Activated CD4-positive, alpha-beta memory T cell treated with anti-CD3 and anti-CD28 coated beads, Interleukin-2, amount 10 ng/mL, durations not matched to agents 7 days and 5 days (primary cell): ENCODE measurements around the gene NT5C1A. TPM values are rescaled to one million over a fixed set of nuclear protein-coding genes. Genes with fewer than 3 reads are reported as not detected.

Experiments
- CTCF ChIA-PET: fragments of 350-600 bp; sonication (Branson Sonifier 250); formaldehyde crosslinking; loops from one replicate; lab custom pipeline; 2021; ENCODE audit warnings: antibody characterized with exemption, inconsistent platforms; lab: Charles Lee
- POLR2A ChIA-PET: fragments of 350-600 bp; sonication (Branson Sonifier 250); formaldehyde crosslinking; loops from one replicate; lab custom pipeline; 2021; ENCODE audit warnings: antibody characterized with exemption; lab: Charles Lee
- DNase-seq: peaks from one replicate; pipeline ENCODE4 v3.0.0-alpha.2; 2020
- H3K27ac Mint-ChIP-seq: one replicate; pipeline ENCODE4 v1.8.0; 2021; ENCODE audit warnings: mild to moderate bottlenecking, mixed read lengths
- H3K27me3 Mint-ChIP-seq: one replicate; pipeline ENCODE4 v1.8.0; 2021; ENCODE audit warnings: mixed read lengths
- H3K36me3 Mint-ChIP-seq: one replicate; pipeline ENCODE4 v1.8.0; 2021; ENCODE audit warnings: low read depth, mixed read lengths
- H3K4me1 Mint-ChIP-seq: one replicate; pipeline ENCODE4 v1.8.0; 2021; ENCODE audit warnings: mixed read lengths
- H3K4me3 Mint-ChIP-seq: one replicate; pipeline ENCODE4 v1.8.0; 2021; ENCODE audit warnings: mild to moderate bottlenecking, mixed read lengths
- H3K9me3 Mint-ChIP-seq: one replicate; pipeline ENCODE4 v1.8.0; 2021; ENCODE audit warnings: mixed read lengths
- total RNA-seq, 2 experiments: library from RNA; stranded (reverse); gene quantifications; one replicate each; pipeline ENCODE4 v1.2.3, GENCODE V29; 2021

The NT5C1A gene
- total RNA-seq, 2 experiments from 2014 or later, result not detected

- Mint-ChIP-seq H3K27ac (no peak overlapping the region), H3K4me3 (no peak overlapping the region), H3K27me3 (peaks cover 46% of the 10 kb centered on the region), H3K4me1 (peaks cover 24% of the 10 kb centered on the region), H3K9me3 (no peaks in the 10 kb centered on the region), H3K36me3 (no peaks in the 10 kb centered on the region)
- POLR2A ChIA-PET, result no interaction called here
- CTCF ChIA-PET, result no interaction called here
- DNase-seq, result no peak
Measured at GRCh38 chr1:39687243-39687642, 15.3 kb upstream of the NT5C1A start.

DNA sequence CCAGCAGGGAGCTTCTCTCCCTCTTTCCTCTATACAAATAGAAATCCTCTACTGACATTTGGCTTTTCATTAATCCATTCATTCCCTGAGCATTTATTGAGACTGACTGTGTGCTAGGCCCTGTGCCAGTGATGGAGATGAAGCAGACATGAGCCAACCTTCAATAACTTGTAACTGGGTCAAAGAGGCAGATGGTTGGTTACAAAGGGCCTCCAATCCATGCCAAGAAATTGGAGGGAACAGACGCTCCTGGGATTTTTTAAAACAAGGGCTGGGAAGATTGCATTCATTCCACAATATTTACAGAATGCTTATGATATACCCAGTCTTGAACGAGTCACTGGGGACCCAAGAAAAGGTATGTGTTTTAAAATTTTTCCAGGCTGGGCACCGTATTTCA, 13.2 kb upstream of the NT5C1A start:
- H3K27me3 Mint-ChIP-seq, result peaks cover 44% of the 10 kb centered on the region

GRCh38 chr1:39684313-39684664, 12.4 kb upstream of the NT5C1A start:
- POLR2A ChIA-PET, result interaction anchor here (1.4 to 1.9 kb wide), 2 partner anchors 13 to 15 kb away, joined by 4 to 6 read pairs; partner anchors contain the start of gene NT5C1A
- Mint-ChIP-seq H3K27ac (no peak overlapping the region), H3K4me1 (peaks cover 12% of the 10 kb centered on the region), H3K4me3 (no peak overlapping the region), H3K27me3 (peaks cover 40% of the 10 kb centered on the region), H3K36me3 (no peaks in the 10 kb centered on the region), H3K9me3 (no peaks in the 10 kb centered on the region)
- CTCF ChIA-PET, result interaction anchor here (0.6 to 1.8 kb wide), 2 partner anchors 26 to 199 kb away, joined by 3 to 5 read pairs; no protein-coding TSS in a partner anchor
- DNase-seq, result no peak

More for the DNA sequence above, 13.2 kb upstream of the NT5C1A start:
- no peak for DNase-seq
- Mint-ChIP-seq H3K4me3 (no peak overlapping the region), H3K36me3 (no peaks in the 10 kb centered on the region), H3K27ac (no peak overlapping the region), H3K9me3 (no peaks in the 10 kb centered on the region), H3K4me1 (peaks cover 18% of the 10 kb centered on the region)
- POLR2A ChIA-PET, result interaction anchor here (1.9 kb wide), 1 partner anchor 14 kb away, joined by 6 read pairs; the partner anchor contains the start of gene NT5C1A
- CTCF ChIA-PET, result interaction anchor here (1.8 kb wide), 1 partner anchor 27 kb away, joined by 5 read pairs; no protein-coding TSS in a partner anchor

DNA sequence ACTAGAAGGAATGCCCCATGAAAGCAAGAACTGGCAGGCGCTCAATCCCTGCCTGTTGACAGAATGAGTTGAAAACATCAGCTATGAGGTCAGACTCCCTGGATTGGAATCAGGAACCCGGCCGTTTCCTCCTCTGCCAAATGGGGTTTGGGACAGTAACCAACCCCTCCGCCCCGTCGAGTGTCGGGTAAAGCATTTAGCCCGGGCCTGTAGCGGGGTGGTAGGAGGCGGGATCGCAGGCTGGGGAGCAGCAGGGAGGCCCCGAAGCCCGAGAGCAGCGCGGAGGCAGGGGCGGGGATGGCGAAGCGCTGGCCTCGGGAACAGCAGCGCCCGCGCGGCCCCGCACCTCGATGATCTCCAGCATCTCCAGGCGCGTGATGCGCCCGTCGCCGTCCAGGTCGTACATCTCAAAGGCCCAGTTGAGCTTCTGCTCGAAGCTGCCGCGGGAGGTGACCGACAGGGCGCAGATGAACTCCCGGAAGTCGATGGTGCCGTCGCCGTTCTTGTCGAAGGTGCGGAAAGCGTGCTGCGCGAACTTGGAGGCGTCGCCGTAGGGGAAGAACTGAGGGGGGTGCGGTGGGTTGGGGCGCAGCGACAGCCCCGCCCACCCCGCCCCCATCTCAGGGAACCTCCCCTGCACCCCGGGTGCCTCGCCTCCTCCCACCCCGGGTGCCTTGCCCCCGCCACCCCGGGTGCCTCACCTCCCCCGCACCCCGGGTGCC, 11.8 kb upstream of the NT5C1A start:
- Mint-ChIP-seq H3K4me1 (peaks cover 12% of the 10 kb centered on the region), H3K9me3 (no peaks in the 10 kb centered on the region), H3K27ac (no peak overlapping the region), H3K27me3 (peaks cover 39% of the 10 kb centered on the region), H3K4me3 (no peak overlapping the region), H3K36me3 (no peaks in the 10 kb centered on the region)
- CTCF ChIA-PET, result no interaction called here
- POLR2A ChIA-PET, result interaction anchor here (1.4 to 1.9 kb wide), 2 partner anchors 12 to 14 kb away, joined by 4 to 6 read pairs; partner anchors contain the start of gene NT5C1A
- peak; percentile 45 for DNase-seq

DNA sequence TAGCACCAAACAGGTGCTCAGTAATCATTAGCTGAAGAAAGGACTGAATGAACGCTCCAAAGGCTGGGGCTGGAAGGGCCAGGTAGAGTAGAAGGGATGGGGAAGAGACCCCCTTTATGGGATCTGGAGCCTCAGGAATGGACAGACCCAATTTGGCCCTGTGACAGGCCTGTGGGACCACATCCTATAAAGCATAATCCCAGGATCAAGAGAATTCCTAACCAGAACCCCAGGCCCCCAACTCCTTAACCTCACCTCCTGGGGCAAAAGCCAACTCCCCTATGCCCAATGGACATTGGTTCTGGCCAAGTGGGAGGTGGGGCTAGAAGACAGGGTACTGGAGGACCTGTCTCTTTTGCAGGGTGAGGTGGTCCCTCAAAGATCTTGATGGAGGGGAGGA, 10.1 kb upstream of the NT5C1A start:
- POLR2A ChIA-PET, result interaction anchor here (0.9 to 1.9 kb wide), 3 partner anchors 9 to 38 kb away, joined by 3 to 4 read pairs (median 3); partner anchors contain the start of genes HPCAL4 and NT5C1A
- no peak overlapping the region for H3K27ac Mint-ChIP-seq
- CTCF ChIA-PET, result interaction anchor here (1.4 to 17.8 kb wide), 3 partner anchors 9 to 26 kb away, joined by 4 to 202 read pairs (median 5); no protein-coding TSS in a partner anchor
- H3K4me3 Mint-ChIP-seq, result no peak overlapping the region
- no peak for DNase-seq
- H3K27me3 Mint-ChIP-seq, result peaks cover 28% of the 10 kb centered on the region
- H3K4me1 Mint-ChIP-seq, result peaks cover 12% of the 10 kb centered on the region
- no peaks in the 10 kb centered on the region for H3K9me3 Mint-ChIP-seq
- no peaks in the 10 kb centered on the region for H3K36me3 Mint-ChIP-seq

DNA sequence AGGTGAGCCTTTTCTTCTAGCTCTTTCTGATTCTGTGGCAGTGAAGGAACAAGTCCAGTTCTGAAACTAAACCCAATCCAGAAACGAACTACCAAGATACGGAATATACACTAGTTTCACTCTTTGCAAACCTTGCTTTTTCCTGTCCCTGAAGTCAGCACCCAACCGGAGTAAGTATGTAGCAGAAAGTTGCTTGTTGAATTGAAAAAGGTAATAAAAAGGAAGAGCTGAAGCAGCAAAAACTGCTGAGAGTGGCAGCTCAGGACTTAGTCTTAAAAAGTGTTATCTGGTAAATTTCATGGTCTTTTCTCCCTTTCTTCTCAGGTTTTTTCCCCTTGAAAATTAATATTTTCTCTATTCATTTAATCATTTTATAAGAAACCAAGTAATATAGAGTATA, 9.4 kb upstream of the NT5C1A start:
- H3K9me3 Mint-ChIP-seq, result no peaks in the 10 kb centered on the region
- no peak for DNase-seq
- H3K36me3 Mint-ChIP-seq, result no peaks in the 10 kb centered on the region
- H3K4me1 Mint-ChIP-seq, result peaks cover 12% of the 10 kb centered on the region
- no peak overlapping the region for H3K4me3 Mint-ChIP-seq
- no peak overlapping the region for H3K27ac Mint-ChIP-seq
- POLR2A ChIA-PET, result interaction anchor here (0.9 to 1.9 kb wide), 3 partner anchors 10 to 39 kb away, joined by 3 to 4 read pairs (median 3); partner anchors contain the start of genes HPCAL4 and NT5C1A
- H3K27me3 Mint-ChIP-seq, result peaks cover 26% of the 10 kb centered on the region
- CTCF ChIA-PET, result interaction anchor here (0.9 to 17.8 kb wide), 4 partner anchors 8 to 25 kb away, joined by 3 to 202 read pairs (median 4); no protein-coding TSS in a partner anchor

GRCh38 chr1:39680751-39681150, 8.8 kb upstream of the NT5C1A start:
- CTCF ChIA-PET, result interaction anchor here (0.6 to 17.8 kb wide), 5 partner anchors 8 to 1113 kb away, joined by 3 to 202 read pairs (median 4); no protein-coding TSS in a partner anchor
- peaks cover 12% of the 10 kb centered on the region for H3K4me1 Mint-ChIP-seq
- no peak overlapping the region for H3K4me3 Mint-ChIP-seq
- no peaks in the 10 kb centered on the region for H3K9me3 Mint-ChIP-seq
- DNase-seq, result no peak
- H3K27ac Mint-ChIP-seq, result no peak overlapping the region
- H3K27me3 Mint-ChIP-seq, result peaks cover 25% of the 10 kb centered on the region
- H3K36me3 Mint-ChIP-seq, result no peaks in the 10 kb centered on the region
- POLR2A ChIA-PET, result interaction anchor here (1.1 to 1.9 kb wide), 2 partner anchors 9 to 40 kb away, joined by 3 to 4 read pairs; partner anchors contain the start of gene NT5C1A

GRCh38 chr1:39679821-39680220, 7.9 kb upstream of the NT5C1A start:
- ChIA-PET CTCF (interaction anchor here (17.8 kb wide), 1 partner anchor 23 kb away, joined by 202 read pairs; no protein-coding TSS in a partner anchor), POLR2A (no interaction called here)
- H3K27ac Mint-ChIP-seq, result no peak overlapping the region
- H3K4me1 Mint-ChIP-seq, result peaks cover 12% of the 10 kb centered on the region
- H3K4me3 Mint-ChIP-seq, result no peak overlapping the region
- H3K36me3 Mint-ChIP-seq, result no peaks in the 10 kb centered on the region
- H3K27me3 Mint-ChIP-seq, result peaks cover 22% of the 10 kb centered on the region
- DNase-seq, result no peak
- no peaks in the 10 kb centered on the region for H3K9me3 Mint-ChIP-seq

GRCh38 chr1:39678889-39679288, 7.0 kb upstream of the NT5C1A start:
- H3K9me3 Mint-ChIP-seq, result no peaks in the 10 kb centered on the region
- POLR2A ChIA-PET, result no interaction called here
- H3K27me3 Mint-ChIP-seq, result peaks cover 20% of the 10 kb centered on the region
- CTCF ChIA-PET, result interaction anchor here (0.9 to 17.8 kb wide), 2 partner anchors 13 to 23 kb away, joined by 3 to 202 read pairs; no protein-coding TSS in a partner anchor
- no peak overlapping the region for H3K27ac Mint-ChIP-seq
- no peak for DNase-seq
- H3K4me1 Mint-ChIP-seq, result peaks cover 8% of the 10 kb centered on the region
- no peaks in the 10 kb centered on the region for H3K36me3 Mint-ChIP-seq
- H3K4me3 Mint-ChIP-seq, result no peak overlapping the region

DNA sequence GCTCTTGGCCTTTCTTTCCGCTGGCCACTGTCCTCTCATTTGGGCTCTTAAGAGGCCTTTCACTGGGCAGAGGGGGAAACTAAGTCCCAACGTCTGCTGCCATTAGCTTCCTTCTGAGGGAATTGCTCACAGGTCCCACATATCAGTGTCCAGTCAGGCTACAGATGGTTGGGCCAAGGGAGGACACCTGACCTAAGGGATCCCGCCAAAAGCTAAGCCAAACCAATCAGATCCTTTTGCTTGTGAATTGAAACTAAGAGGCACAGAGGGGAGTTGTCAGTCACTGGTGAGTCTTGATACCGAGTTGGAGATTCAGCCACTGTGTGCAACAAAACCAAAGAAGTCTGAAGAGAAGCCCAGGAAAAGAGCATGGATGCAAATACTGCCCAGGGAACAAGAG, 5.7 kb upstream of the NT5C1A start:
- POLR2A ChIA-PET, result interaction anchor here (0.9 kb wide), 2 partner anchors 13 to 59 kb away, joined by 3 read pairs; partner anchors contain the start of gene HPCAL4
- CTCF ChIA-PET, result interaction anchor here (17.8 kb wide), 1 partner anchor 21 kb away, joined by 202 read pairs; no protein-coding TSS in a partner anchor
- Mint-ChIP-seq H3K4me1 (peaks cover 8% of the 10 kb centered on the region), H3K4me3 (no peak overlapping the region), H3K27me3 (peaks cover 18% of the 10 kb centered on the region), H3K9me3 (no peaks in the 10 kb centered on the region), H3K27ac (no peak overlapping the region), H3K36me3 (no peaks in the 10 kb centered on the region)
- DNase-seq, result no peak

DNA sequence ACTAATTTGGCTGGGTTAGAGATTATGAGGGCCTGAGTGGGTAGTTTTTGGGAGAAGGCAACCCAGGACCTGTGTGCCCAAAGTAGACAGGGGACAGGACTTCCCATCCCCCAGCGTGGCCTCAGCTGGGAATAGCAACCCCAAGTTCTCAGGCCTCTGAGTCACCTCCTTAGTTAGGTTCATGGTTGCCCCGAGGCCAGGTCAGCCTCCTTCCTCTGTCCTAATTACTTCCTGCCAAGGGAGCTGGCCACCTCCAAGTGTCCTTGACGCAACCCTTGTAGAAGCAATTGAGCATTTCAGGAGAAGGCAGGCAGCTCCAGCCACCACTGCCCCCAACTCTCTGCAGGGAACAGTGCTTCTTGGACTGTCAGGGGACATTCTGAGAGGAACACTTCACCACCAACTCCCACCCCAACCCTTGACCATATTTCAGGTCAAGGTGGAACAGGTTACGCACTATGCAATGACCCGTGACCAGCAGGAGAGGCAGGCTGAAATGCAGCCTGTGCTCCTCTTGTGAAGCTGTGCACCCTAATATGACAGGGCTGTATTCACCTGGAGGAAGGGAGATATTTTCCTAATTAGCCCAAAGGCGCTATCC, 5.1 kb upstream of the NT5C1A start:
- CTCF ChIA-PET, result interaction anchor here (17.8 kb wide), 1 partner anchor 21 kb away, joined by 202 read pairs; no protein-coding TSS in a partner anchor
- POLR2A ChIA-PET, result interaction anchor here (0.9 kb wide), 2 partner anchors 14 to 59 kb away, joined by 3 read pairs; partner anchors contain the start of gene HPCAL4

DNA sequence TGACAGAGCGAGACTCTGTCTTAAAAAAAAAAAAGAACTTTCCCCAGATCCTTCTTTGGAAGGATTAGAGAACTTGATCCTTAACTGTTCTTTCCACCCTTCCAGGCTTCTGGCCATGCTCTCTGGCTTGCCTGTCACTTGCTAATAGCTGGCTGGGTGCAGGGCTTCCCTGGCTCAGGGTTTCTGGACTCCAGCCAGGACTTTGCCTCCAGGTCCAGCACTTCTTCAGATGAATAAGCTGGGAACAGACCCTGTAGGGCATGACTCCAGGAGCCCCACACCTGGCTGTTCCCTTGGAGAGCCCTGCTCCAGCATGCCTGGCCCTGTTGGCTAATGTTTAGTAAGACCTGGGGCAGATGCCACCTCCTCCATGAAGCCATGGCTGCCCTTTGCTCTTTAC, 3.3 kb upstream of the NT5C1A start:
- no peak overlapping the region for H3K4me3 Mint-ChIP-seq
- POLR2A ChIA-PET, result no interaction called here
- H3K27me3 Mint-ChIP-seq, result peaks cover 22% of the 10 kb centered on the region
- peaks cover 4% of the 10 kb centered on the region for H3K4me1 Mint-ChIP-seq
- H3K36me3 Mint-ChIP-seq, result no peaks in the 10 kb centered on the region
- H3K9me3 Mint-ChIP-seq, result no peaks in the 10 kb centered on the region
- no peak overlapping the region for H3K27ac Mint-ChIP-seq
- CTCF ChIA-PET, result interaction anchor here (0.6 to 17.8 kb wide), 2 partner anchors 19 to 69 kb away, joined by 3 to 202 read pairs; no protein-coding TSS in a partner anchor
- no peak for DNase-seq

More for the DNA sequence above, 5.1 kb upstream of the NT5C1A start:
- Mint-ChIP-seq H3K4me3 (no peak overlapping the region), H3K27me3 (peaks cover 21% of the 10 kb centered on the region), H3K9me3 (no peaks in the 10 kb centered on the region), H3K27ac (no peak overlapping the region), H3K36me3 (no peaks in the 10 kb centered on the region), H3K4me1 (peaks cover 10% of the 10 kb centered on the region)
- no peak for DNase-seq
